NAMALWA (cell line): ENCODE data around the gene GOLGA6A.
"Not testable (repeated sequence)": the region's sequence is repeated elsewhere in the genome, so short reads cannot be mapped to it uniquely, and the experiment has no call there.

Experiments used
- DNase-seq: peaks from one replicate; pipeline ENCODE4 v3.0.0-alpha.2; 2015; ENCODE audit warnings: low spot score

The GOLGA6A gene

DNA sequence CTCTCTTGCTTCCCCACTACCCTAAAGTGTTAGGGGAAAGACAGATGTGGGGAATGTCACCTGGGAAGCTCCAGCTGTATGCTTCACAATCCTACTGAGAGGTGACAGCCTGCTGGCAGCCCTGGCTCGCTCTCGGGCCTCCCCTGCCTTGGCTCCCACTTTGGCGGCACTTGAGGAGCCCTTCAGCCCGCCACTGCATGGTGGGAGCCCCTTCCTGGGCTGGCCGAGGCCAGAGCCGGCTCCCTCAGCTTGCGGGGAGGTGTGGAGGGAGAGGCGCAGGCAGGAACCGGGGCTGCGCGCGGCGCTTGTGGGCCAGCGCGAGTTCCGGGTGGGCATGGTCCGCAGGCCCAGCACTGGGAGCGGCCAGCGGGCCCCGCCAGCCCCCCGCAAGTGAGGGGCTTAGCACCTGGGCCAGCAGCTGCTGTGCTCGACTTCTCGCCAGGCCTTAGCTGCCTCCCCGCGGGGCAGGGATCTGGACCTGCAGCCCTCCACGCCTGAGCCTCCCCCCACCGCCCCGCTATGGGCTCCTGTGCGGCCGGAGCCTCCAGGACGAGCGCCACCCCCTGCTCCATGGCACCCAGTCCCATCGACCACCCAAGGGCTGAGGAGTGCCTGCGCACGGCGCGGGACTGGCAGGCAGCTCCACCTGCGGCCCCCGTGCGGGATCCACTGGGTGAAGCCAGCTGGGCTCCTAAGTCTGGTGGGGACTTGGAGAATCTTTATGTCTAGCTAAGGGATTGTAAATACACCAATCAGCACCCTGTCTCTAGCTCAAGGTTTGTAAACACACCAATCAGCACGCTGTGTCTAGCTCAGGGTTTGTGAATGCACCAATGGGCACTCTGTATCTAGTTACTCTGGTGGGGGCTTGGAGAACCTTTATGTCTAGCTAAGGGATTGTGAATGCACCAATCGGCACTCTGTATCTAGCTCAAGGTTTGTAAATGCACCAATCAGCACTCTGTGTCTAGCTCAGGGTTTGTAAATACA is 29.8 kb downstream of the GOLGA6A start:
- DNase-seq, result not testable (repeated sequence)

DNA sequence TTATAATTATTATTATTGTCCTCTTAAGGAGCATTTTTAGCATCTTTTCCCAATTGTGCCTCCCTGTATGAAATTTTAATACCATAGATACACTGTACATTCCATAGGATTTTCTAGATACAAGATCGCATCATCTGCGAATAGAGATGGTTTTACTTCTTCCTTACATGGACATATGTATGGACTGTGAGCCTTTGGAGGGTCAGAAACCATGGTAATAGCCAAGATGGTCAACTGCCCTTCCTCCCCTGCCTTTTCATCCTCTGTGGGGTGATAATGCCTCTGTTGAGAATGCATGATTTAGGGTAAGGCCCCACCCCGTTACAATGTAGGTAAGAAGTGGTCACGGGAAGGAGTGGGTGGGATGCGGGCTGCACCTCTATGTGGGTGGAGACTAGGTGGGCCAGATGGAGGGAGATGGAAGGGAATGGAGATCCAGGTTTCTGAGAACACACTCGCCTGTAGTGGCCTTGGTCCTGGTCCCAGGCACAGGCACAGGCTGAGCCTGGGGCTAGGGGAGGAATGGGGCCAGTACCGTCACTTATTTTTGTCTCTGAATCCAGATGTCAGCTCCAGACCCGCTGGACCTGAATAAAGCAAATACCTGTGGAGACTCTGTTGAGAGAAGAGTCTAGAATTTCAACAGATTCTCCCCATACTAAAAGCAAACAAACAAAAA is 31.7 kb downstream of the GOLGA6A start:
- no peak for DNase-seq

DNA sequence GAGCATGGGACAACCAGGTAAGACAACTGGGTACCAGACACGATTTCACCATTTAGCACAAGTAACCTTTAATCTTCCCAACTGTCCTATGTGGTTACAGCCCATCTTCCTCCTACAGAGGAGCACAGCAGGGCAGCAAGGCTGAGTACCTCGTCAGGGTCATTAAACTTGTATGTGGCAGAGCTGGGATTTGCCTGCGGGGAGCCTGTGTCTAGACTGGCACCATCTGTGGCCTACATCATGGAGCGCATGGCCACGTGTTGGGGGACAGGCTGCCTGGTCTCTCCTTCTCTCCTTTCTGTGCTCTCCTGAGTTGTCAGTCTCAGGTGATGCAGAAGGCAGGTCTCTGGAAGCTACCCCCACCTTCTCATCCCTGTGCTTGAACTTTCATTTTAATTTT is 32.2 kb downstream of the GOLGA6A start:
- DNase-seq, result no peak

DNA sequence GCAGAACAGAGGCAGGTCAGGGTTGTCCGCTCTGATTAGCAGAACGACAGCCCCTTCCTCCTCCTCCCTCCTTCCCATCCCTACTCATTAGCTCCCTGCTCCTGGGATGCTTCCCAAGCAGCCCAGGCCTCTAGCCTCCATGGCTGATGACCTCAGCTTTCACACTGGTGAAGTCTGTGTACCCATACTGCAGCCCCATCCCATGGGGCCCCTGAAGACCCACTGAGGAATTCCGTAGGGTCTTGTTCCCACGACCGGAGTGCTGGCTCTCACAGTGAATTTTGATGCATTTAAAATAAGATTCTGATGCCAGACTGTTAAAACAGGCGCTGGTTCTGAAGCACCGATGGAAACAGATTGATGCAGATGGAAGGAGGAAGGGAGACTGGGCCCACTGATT is 36.1 kb downstream of the GOLGA6A start:
- DNase-seq, result no peak

DNA sequence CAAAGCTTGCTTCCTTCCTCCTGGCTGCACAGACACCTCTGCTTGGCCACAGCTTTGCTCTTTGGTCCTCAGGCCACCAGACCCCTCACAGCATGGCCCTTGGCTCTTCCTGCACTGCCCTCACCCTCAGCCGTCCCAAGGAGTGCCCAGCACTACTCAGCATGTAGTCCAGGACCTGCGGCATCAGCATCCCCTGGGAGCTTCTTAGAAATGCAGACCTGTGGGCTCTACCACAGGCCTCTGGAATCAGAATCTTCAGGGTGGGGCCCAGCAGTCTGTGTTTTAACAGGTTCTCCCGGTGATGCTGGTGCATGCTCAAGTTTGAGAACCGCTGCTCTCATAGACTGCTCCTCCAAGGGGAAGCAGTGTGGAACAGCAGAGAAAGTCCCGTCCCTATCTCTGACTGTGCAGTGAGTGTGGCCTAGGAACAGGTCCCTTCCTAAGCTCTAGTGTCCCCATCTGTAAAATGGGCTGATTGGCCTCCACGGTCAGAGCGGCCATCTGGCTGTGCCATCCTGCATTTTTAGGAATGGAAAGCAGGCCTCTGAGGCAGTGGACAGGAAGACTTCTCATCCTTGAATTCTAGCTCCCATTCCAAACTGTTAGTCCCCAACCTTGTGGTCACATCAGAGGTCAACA is 36.6 kb downstream of the GOLGA6A start:
- no peak for DNase-seq

DNA sequence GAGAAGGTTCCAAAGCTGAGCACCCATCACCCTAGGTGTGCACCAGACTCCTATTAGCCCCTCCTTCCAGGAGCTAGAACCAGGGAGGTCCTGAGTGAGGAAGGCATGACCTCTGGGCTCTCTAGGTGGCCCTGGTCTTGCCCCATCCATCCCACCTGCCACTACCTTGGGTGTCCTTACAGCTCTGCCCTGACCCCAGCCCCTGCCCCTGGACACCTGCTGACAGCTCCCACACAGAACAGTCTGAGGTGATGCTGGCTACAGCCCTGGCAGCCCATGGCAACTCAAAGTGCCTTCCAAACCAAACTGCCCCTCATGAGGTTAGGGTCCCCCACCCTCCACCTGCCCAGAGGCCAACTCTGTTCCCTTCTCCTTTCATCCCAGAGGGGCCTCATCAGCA is 37.2 kb downstream of the GOLGA6A start:
- no peak for DNase-seq

DNA sequence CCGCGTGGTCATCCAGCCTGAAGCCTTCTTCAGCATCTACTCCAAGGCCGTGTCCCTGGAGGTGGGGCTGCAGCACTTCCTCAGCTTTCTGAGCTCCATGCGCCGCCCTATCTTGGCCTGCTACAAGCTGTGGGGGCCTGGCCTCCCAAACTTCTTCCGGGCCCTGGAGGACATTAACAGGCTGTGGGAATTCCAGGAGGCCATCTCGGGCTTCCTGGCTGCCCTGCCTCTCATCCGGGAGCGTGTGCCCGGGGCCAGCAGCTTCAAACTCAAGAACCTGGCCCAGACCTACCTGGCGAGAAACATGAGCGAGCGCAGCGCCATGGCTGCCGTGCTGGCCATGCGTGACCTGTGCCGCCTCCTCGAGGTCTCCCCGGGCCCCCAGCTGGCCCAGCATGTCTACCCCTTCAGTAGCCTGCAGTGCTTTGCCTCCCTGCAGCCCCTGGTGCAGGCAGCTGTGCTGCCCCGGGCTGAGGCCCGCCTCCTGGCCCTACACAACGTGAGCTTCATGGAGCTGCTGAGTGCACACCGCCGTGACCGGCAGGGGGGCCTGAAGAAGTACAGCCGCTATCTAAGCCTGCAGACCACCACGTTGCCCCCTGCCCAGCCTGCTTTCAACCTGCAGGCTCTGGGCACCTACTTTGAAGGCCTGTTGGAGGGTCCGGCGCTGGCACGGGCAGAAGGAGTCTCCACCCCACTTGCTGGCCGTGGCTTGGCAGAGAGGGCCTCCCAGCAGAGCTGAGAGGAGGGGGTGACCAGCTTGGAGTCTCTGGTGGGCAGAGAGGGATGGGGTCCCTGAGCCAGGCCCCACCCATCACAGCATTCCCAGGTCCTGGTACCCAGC is 37.9 kb downstream of the GOLGA6A start:
- no peak for DNase-seq

DNA sequence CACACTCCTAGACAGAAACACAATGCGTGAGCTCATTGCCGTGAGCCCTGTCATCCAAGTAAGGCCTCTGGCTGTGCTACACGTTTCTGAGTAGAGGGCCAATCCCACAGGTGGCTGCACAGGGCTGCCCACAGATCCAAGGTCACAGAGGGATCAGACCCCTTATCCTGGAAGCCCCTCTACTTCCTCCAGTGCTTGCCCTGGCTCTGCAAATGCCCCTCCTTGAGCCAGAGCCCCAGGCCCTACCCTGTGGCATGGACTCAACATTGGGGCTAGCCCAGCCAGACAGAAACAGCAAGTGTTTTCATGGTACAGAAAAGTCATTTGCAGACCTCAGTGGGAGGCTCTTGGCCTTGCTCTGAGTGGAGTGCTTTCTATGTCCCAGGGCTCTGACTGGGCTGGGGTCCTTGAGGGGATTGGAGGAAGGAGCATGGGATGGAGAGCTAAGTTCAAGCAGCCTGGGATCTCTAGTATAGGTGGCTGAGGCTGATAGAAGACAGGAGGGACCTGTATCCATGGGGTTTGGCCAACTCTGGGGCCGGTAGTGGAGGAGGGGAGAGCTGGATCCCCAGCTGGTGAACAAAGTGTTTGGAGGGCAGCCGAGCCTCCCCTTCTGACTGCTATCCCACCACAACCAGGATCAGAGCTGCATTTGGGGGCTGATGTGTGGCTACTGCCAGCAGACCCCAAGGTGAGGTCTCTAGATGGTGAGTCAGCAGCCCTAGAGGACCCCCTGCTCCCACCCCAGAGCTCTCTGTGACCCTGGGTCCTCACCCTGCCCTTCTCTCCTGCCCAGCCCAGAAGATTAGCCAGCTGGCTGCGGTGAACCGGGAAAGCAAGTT is 38.7 kb downstream of the GOLGA6A start:
- no peak for DNase-seq

DNA sequence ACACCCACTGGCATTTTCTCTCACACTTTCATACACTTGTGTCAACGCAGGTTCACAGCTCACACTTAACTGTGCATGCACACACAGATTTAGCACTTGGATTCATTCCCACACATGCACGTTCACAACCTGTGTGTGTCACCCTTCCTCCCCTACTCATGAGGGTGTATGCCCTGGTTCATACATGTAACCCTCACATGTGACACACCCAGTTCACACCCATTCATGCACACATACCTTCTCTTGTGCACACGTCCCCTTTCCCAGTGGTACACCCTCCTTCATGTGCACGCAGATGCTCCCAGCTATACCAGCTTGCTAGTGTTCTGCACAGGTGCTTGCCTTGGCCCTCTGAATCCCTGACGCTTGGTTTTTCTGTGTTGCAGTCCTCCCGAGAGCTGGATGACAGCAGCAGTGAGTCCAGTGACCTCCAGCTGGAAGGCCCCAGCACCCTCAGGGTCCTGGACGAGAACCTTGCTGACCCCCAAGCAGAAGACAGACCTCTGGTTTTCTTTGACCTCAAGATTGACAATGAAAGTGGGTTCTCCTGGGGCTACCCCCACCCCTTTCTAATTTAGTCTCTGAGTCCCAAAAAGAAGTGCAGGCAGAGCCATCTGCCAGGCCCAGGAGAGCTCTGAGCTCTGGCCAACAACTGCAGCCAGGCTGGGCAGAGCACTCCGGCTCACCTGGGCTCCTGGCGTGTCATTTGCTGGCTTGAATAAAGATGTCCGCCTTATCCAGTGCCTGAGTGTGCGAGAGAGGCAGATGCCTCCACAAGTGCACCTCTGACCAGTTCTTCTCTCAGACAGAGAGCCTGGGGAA is 39.5 kb downstream of the GOLGA6A start:
- no peak for DNase-seq

DNA sequence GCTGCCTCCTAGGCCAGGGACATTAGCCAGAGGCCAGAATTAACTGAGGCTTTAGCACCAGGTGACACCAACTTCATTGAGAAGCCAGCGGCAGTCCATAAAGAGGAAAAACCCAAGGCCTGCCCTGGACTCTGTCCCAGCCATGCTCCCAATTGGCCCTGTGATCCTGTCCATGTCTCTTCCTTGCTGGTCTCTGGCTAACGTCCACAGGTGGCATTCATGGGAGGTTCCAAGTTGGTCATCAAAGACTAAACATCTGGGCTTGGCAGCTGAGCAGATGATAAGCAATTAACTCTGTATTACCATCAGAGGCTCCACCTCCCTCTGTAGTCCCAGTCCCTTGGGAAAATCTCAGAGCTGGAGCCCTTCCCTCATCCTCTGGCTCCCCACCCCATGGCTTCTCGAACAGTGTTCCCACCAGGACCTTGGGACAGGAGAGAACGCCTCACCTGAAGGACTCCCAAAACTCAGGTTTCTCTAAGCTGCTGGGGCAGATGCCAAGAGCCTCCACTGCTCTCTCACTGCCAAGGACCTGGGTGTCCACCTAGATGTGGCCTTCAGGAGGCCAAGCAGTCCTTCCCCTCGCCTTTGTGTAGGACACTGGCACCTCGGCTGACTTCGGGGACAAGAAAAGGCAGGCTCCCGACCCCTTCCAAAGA is 40.4 kb downstream of the GOLGA6A start:
- no peak for DNase-seq

DNA sequence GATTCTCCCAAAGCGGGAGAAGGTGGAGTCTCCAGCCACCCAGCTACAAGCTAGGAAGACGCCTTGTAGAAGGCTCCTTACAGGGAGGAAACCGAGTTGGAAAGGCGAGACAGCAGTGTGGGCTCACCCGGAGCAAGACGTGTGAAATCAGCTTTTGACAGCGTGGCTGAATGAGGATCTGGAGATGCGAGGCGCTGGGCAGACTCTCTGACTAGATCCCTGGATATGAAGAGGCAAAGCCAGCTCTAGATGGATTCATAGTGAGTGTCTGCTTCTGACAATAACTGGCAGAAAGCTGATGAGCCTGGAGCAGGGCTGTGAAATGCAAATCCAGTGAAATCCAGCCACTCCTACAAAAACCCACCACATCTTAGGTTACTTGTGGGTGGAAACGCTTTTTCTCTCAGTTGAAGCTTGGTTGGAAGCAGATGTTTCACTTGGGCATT is 41.0 kb downstream of the GOLGA6A start:
- no peak for DNase-seq

DNA sequence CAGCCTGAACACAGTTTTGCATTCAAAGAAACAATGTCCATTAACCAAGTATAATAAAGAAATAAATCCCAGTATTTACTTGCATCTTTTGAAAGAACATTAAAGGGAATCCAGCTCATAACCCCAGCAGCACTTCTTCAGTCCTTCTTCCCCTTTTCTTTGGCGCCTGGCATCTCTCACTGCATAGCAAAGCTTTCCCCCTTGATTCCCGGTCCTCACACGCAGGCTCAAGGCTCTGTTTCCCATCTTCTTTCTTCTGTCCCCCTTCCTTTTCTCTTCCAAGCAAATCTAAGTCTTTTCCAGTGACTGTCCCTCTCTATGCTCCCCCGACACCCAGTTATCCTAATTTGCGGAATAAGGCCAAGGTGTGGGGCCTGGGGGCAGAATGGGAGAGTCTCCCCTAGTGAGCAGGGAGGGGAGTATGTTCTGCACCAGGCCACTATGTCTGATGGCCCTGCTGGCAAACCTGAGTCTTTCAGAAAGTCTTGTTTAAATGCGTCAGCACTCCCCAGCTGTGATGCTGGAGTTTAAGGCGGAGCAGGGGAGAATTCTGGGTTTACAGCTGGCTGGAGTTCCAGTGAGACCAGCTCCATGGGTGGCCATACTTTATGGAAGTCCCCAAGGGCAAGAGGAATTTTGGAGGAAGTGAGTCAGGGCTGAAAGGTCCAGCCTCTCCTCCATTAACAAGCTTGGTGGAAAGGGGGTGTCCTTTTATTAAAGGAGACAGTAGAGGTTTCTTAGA is 42.1 kb downstream of the GOLGA6A start:
- DNase-seq, result no peak

DNA sequence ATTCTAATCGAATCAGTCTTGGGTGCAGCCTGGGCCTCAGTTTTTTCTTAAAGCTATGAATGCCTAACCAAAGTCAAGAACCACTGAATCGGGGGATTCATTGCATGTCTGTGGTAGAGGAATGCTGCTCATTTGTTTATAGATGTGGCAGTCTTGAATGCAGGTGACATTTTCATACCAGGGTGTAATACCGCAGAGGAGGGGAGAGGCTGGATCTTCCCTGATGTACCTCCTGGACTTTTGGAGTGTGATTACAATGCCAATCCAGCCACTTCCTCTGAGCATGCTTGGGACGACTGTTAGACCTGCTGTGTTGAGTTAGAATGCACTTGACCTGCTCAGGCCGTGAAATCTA is 42.7 kb downstream of the GOLGA6A start:
- DNase-seq, result no peak

DNA sequence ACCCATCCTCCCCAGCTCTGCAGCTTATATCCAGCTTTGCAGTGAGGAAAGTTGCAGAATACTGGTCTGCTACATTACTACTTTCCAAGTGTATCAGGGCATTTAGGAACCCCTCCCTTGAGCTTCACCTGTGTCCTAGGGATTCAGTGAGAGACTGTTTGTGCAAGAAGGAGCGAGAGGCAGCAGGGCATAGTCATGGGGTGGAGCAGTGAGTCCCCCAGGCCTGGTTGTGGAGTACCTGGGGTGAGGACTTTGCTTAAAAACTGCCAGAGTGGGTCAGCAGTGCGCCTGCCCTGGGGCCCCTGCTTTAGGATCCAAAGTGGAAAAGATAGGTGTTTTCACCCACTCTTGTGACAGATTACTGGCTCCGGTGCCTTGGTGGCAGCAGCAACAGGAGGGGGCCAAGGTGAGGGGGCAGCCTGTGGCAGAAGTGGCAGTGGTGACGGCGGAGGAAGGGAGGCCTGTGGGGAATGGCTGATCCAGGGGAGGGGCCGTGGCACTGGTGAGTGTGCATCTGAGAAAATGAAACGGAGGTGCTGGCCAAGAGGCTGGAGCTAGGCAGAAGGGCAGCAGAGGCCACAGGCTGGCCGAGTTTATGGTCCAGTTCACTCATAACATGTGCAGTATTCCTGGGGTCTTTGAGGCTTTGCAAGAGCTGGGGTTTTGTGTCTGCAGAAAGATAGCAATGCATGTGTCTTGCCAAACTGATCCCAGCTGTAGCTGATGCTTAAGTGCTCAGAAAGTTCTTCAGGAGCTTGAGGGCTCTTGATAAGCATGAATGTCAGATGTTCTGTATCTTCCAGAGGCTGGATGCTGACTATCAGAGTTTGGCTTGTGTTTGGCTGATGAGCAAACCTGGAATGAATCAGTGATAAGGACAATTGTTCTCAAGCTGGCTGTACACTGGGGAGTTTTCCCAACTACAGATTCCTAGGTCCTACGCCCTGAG is 43.4 kb downstream of the GOLGA6A start:
- DNase-seq, result no peak

DNA sequence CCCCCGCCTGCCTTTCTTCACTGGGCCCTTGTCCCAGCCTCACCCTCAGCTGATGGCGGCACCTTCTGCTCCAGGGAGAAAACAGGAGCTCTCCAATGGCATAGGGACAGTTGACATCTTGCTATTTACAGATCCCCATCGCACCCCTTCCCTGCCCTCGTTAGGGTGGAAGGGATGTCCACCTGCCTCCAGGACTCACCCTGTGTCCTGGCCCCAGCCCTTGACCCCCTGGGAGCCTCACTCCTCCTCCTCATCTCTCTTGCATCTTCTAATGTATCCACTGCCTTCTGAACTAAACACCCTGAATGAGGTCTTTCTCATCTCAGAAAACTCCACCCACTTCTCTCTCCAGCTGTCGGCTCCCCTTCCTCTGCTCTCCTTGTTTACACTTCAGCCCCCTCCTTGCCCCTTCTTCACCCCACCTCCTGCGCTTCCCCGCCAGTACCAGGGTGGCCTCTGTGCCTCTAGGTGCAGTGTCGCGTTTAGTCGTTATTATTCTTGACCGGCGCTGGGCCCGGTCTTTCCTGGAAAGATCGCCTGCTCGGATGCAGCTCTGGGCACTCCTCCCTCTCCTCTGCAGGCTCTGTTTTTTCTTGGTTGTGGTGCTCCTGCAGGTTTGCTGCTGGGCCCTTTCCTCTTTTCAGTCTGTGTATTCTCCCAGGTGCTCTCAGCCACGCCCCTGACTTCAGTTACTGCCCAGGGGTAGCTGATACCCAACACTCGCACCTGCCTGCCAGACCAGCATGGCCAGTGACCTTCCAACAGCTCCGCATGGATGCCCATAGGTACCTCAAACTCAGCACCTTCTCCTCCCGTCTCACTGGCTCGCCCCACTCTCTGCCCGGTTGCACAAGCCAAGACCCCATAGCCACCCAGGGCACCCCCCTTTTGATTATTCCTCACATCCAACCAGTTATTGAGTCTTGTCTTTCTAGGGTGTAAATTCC is 44.9 kb downstream of the GOLGA6A start:
- DNase-seq, result no peak
